ENCODE measurements around the gene NOC3L. TPM values are rescaled to one million over a fixed set of nuclear protein-coding genes. Genes with fewer than 3 reads are reported as not detected.

The NOC3L gene
- total and polyA plus RNA-seq, 9 of the 15 experiments (the other 6 are each of a cell fraction or from before 2014, with no cell fraction given): 23.8 to 57.6 (median 32.6) TPM

- no peak for TF ChIP-seq FOXP4 (CRISPR knock-in tag; IDR thresholded peaks at IDR 0.05; ENCODE audit: borderline replicate concordance)
Observed at GRCh38 chr10:94364482-94364881, 1.7 kb upstream of the NOC3L start (continued).

DNA sequence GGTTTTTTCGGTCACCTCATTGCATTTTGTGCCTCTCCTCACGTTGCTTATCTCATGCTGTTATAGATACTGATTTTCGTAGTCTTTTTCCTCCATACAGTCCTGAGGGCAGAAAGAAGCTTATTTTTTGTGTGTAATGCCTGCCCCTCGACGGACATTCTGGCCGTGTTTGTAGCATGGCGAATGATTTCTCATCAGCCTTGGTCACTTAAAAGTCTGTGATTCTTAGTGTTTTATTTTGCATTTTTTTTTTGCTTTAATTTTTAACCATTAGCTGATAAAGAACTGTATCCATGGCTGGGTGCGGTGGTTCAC, 469 bp upstream of the NOC3L start:
- WGBS (ENCODE audit: insufficient coverage, low coverage, missing lambda C conversion rate): 49% methylated on average over 8 of the region's 8 CpGs
- POLR2A ChIA-PET: interaction anchor here (1.2 kb wide), 1 partner anchor 11 kb away, joined by 3 read pairs; no protein-coding TSS in a partner anchor
- FAIRE-seq: no peak
- in situ Hi-C loops (cut with MboI) (no loop called here), intact Hi-C loops (cut with micrococcal nuclease) (loop anchor here (2.0 to 5.0 kb wide), 2 partner anchors 40 to 79 kb away; partner anchors contain the start of gene TBC1D12)
- Histone ChIP-seq H3K27me3 (ENCODE audit: control insufficient read depth in 2 of 2, insufficient read depth in 2 of 2, low read length in 2 of 2) (no peaks in the 10 kb centered on the region), H3K4me3 (peak overlapping the region; percentile 86), H3K4me2 (ENCODE audit: insufficient read depth, low read length) (peak overlapping the region; percentile 89), H3K79me2 (ENCODE audit: control insufficient read depth, insufficient read depth, low read length) (peaks cover 43% of the 10 kb centered on the region), H2AFZ (ENCODE audit: low read depth, low read length) (peak overlapping the region; percentile 87), H3K9me3 (replicated peaks; ENCODE audit: control insufficient read depth, insufficient read depth, low read depth, low read length) (no peaks in the 10 kb centered on the region), H3K9ac (ENCODE audit: insufficient read depth in 1 of 2, low read depth in 2 of 2, low read length in 2 of 2) (peak overlapping the region in 1 of 2 experiments; percentile 79; a peak in 2 of 4 replicates), H3K9me1 (ENCODE audit: control insufficient read depth, insufficient read depth, low read length) (no peaks in the 10 kb centered on the region), H4K20me1 (replicated peaks; ENCODE audit: control insufficient read depth, insufficient read depth, low read length) (no peaks in the 10 kb centered on the region), H3K36me3 (ENCODE audit: control insufficient read depth, insufficient read depth, low read length) (peaks cover 23% of the 10 kb centered on the region), H3K4me1 (replicated peaks in 1 of 2; ENCODE audit: control insufficient read depth in 2 of 2, insufficient read depth in 2 of 2, low read length in 2 of 2) (peaks cover 3 to 5% of the 10 kb centered on the region in 2 experiments; a peak in 4 of 5 replicates), H3K27ac (ENCODE audit: extremely low read depth, low read depth, low read length) (peak overlapping the region; percentile 21; the same call in 2 of the 3 replicates)
- DNase-seq (ENCODE audit: extremely low read depth in 1 of 4, low spot score in 3 of 4): no peak
- BruUV-seq (replicated peaks): TSS peak; percentile 96
- peak; percentile 15 for ATAC-seq
- CTCF ChIA-PET (ENCODE audit: low intra/inter-chr PET ratio): no interaction called here
- TF ChIP-seq ZNF431 (CRISPR knock-in tag; IDR thresholded peaks at IDR 0.05) (no peak), ARID4B (CRISPR knock-in tag; IDR thresholded peaks at IDR 0.05) (0 out of 2 replicates have a peak, but pooled peaks have one; percentile 1)
